Nephron (organoid): ENCODE data around the gene POLL.
A peak's percentile ranks its signal among the peaks of the same experiment; 100 is the strongest.

Experiments used
- H3K27ac Mint-ChIP-seq, 3 experiments: 2 replicates each; pipeline ENCODE4 v1.8.0; 2020; ENCODE audit warnings: mixed read lengths in 3 of 3, mild to moderate bottlenecking in 2 of 3, moderate library complexity in 1 of 3
- H3K27me3 Mint-ChIP-seq: 2 replicates; pipeline ENCODE4 v1.8.0; 2021; ENCODE audit warnings: low read depth, mild to moderate bottlenecking, moderate library complexity, mixed read lengths
- H3K36me3 Mint-ChIP-seq: 2 replicates; pipeline ENCODE4 v1.8.0; 2020; ENCODE audit warnings: low read depth, mixed read lengths
- H3K4me1 Mint-ChIP-seq: 2 replicates; pipeline ENCODE4 v1.8.0; 2020; ENCODE audit warnings: mixed read lengths
- H3K4me3 Mint-ChIP-seq, 3 experiments: 2 replicates each; pipeline ENCODE4 v1.8.0; 2020; ENCODE audit warnings: mild to moderate bottlenecking in 3 of 3, mixed read lengths in 3 of 3, moderate library complexity in 2 of 3
- H3K9me3 Mint-ChIP-seq: 2 replicates; pipeline ENCODE4 v1.8.0; 2020; ENCODE audit warnings: mixed read lengths
- TF ChIP-seq, protein P1 (sequence below), 3 experiments: fragments of 200-600 bp; sonication (generic); IDR thresholded peaks; one replicate each; pipeline ENCODE4 v1.5.0; 2021; ENCODE audit warnings: antibody characterized with exemption in 3 of 3; ENCODE audit not compliant: unreplicated experiment in 3 of 3

Gene POLL

DNA sequence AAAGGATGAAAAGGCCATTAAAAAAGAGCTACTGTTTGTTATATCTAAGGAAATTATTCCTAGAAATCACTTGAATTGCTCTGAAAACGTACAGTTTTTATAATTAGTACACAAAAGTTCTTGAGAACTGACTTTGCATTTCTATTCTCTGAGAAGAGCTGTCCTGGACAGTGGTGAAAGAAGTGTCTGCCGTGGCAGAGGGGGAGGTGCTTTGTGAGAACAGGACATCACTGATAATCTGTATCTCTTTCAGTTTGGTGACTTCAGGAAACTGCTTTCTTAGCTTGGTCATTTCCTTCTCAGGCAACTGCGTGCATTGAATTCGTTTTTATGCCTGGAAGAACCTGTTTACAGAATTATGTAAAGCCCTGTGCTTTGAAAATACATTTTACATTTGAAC, 52.1 kb downstream of the POLL start:
- no peaks in the 10 kb centered on the region for H3K27me3 Mint-ChIP-seq
- H3K4me3 Mint-ChIP-seq: no peak overlapping the region
- no peaks in the 10 kb centered on the region for H3K9me3 Mint-ChIP-seq
- H3K36me3 Mint-ChIP-seq: peaks cover 69% of the 10 kb centered on the region
- no peak overlapping the region for H3K27ac Mint-ChIP-seq
- TF ChIP-seq, protein P1, sequence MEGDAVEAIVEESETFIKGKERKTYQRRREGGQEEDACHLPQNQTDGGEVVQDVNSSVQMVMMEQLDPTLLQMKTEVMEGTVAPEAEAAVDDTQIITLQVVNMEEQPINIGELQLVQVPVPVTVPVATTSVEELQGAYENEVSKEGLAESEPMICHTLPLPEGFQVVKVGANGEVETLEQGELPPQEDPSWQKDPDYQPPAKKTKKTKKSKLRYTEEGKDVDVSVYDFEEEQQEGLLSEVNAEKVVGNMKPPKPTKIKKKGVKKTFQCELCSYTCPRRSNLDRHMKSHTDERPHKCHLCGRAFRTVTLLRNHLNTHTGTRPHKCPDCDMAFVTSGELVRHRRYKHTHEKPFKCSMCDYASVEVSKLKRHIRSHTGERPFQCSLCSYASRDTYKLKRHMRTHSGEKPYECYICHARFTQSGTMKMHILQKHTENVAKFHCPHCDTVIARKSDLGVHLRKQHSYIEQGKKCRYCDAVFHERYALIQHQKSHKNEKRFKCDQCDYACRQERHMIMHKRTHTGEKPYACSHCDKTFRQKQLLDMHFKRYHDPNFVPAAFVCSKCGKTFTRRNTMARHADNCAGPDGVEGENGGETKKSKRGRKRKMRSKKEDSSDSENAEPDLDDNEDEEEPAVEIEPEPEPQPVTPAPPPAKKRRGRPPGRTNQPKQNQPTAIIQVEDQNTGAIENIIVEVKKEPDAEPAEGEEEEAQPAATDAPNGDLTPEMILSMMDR (IDR thresholded peaks at IDR 0.05; ENCODE audit: unreplicated experiment in 3 of 3): no peak
- peaks cover 9% of the 10 kb centered on the region for H3K4me1 Mint-ChIP-seq

DNA sequence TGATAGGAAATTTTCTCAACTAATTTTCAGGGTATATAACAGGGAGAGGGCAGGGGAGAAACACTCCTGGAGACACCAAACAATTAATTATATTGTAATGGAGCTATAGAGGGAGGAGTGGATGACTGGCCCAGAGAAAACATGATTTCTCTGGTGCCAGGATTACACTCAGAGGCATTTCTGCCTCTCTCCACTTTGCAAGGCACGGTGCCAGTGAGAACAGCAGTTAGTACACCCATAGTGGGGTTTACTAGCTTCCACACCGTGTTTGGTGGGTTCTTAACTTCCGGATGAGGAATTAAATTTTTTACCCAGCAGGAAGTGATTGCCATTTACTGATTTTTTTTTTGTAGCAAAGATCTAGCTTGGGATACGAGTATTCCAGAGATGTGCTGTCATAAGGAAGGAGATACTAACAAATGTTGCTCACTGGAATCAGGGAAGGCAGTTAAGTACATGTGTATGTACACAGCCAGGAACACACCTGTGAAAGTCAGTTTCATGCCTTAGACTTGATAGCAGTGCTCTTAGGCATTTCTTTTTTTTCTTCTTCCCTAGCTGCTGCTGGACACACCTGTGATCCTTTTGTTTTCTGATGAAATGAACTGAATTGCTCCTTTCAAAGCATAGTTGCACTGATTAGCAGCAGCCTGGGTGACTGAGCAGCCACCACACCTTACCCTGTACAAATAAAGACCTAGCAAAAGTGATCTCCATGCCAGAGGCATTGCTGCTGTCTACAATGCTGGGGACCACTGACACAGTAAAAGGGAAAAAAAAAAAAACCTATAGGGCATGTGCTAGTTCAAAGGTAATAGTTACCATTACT, 58.1 kb downstream of the POLL start:
- Mint-ChIP-seq H3K36me3 (peaks cover 33% of the 10 kb centered on the region), H3K27ac (no peak overlapping the region), H3K4me1 (peaks cover 22% of the 10 kb centered on the region), H3K4me3 (no peak overlapping the region), H3K9me3 (no peaks in the 10 kb centered on the region), H3K27me3 (no peaks in the 10 kb centered on the region)
- TF ChIP-seq, protein P1 (IDR thresholded peaks at IDR 0.05; ENCODE audit: unreplicated experiment in 3 of 3): no peak

DNA sequence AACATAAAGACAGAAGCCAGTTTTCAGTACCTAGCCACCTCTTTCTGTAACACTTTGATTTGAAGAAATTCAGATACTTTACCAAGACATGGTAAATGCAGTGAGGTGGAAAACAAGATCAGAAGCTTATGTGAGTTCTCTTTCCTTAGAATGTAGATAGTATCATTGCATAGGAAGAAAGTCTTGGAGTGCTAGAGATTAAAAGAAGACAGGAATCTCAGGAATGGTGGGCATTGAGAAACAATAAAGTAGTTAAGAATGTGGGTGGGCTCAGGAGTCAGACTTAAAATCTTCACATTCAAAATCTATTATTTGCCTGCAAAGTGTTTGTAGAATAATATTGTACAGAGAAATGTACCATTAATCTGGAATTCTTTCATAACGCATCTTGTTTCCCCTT, 58.9 kb downstream of the POLL start:
- H3K4me1 Mint-ChIP-seq: peaks cover 22% of the 10 kb centered on the region
- no peak overlapping the region for H3K4me3 Mint-ChIP-seq
- no peaks in the 10 kb centered on the region for H3K9me3 Mint-ChIP-seq
- H3K36me3 Mint-ChIP-seq: peaks cover 27% of the 10 kb centered on the region
- TF ChIP-seq, protein P1 (IDR thresholded peaks at IDR 0.05; ENCODE audit: unreplicated experiment in 3 of 3): no peak
- H3K27ac Mint-ChIP-seq: peak overlapping the region in 1 of 3 experiments; percentile 10
- no peaks in the 10 kb centered on the region for H3K27me3 Mint-ChIP-seq
